Head of caudate nucleus (tissue), 42 donors: Measurements from ENCODE around the gene TST.
A peak's percentile ranks its signal among the peaks of the same experiment; 100 is the strongest.

Experiments
- DNase-seq, 42 donors: peaks; one replicate each; pipeline versions ENCODE4 v3.0.0 to v3.0.0-alpha.2; 2020 to 2021; ENCODE audit warnings: mixed read lengths in 7 of 42
- intact Hi-C: fragments of 100-400 bp; cut with DNase I; formaldehyde crosslinking; loops from one replicate; pipeline ENCODE4 v1.15.0; 2022

The TST gene

DNA sequence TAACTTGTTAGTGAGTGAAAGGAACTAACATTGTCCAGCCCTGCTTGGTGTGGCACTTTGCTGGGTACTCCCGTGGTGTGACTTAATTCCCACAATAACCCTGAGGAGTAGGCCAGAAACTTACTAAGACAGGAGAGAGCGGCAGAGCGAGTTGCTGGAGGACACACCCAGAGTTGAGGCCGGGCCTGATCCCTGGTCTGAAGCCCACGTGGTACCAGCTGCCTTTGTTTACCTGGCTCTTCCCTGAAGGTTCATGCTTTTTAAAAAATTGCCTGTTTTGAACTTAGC, 889 bp upstream of the TST start:
- intact Hi-C loops: no loop called here
- DNase-seq: peak in 10 of 42 donors; percentile 35 to 63 (median 46)

DNA sequence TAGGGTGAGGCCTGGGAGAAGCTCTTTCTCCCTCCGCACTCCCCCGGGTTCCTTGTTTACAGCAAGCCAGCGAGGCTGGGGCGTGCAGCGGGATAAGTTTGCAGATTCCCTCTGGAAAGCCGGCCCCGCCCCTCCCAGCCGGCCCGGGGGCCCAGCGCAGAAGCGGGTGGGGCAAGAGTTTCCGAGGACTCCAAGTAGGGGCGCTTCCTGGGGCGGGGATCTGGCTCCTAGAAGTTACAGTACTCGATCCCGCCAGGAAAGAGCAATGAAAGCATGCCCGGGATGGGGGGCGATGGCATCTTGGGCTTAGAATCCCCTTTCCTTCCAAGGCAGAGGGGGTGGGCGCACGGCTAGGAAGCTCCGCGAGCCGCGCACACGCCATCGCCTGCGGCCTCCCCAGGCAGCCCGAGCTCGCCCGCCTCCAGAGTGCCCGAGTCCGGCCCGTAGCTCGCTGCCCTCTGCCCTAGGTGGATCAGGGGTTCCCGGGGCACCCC, 385 bp downstream of the TST start:
- peak in 41 of 42 donors; percentile 30 to 81 (median 61) for DNase-seq
- intact Hi-C loops: no loop called here

GRCh38 chr22:37018086-37018814, 997 bp downstream of the TST start:
- peak in 1 of 42 donors; percentile 54 for DNase-seq
- intact Hi-C loops: no loop called here

- intact Hi-C loops: no loop called here
- peak in 4 of 42 donors; percentile 23 to 52 (median 46) for DNase-seq
Observed at GRCh38 chr22:37017356-37017755, 1.9 kb downstream of the TST start.

GRCh38 chr22:37016134-37016910, 2.9 kb downstream of the TST start:
- intact Hi-C loops: no loop called here
- peak in 7 of 42 donors; percentile 31 to 70 (median 47) for DNase-seq

- intact Hi-C loops: no loop called here
- DNase-seq: no peak
Observed at GRCh38 chr22:37015587-37015878, 3.7 kb downstream of the TST start.

- intact Hi-C loops: no loop called here
- no peak for DNase-seq
Observed at GRCh38 chr22:37014835-37015586, 4.2 kb downstream of the TST start.

DNA sequence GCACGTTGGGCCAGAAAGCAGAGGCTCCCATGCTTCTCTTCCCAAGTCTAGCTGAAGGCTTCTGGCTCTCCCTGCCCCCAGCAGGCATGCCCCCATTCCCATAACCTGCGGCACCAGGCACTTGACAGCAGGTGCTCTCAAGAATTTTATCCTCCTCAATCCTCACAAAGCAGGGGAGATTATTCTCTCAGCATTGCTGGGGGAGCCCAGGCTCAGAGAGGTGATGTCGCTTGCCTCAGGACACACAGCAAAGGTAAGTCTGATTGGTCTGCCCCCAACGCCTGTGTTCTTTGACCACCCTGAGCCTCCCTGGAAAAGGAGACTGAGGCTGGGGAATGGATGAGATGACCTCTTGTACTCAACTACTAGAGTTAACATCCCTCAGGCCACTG, 4.8 kb downstream of the TST start:
- intact Hi-C loops: no loop called here
- no peak for DNase-seq

DNA sequence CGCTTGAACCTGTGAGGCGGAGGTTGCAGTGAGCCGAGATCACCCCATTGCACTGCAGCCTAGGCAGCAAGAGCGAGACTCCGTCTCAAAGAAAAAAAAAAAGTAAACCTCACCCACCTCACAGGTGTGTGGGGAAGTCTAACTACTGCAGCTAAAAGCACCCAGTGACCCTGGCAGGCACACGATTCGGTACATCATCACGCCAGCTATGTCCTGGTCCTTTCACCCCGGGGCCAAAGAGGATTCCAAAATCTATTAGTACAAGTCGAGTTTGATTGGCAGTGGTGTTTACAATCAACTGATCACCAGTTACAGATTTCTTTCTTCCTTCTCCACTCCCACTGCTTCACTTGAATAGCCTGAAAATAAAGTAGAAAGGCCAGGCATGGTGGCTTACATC, 6.3 kb downstream of the TST start:
- DNase-seq: no peak
- intact Hi-C loops: no loop called here

DNA sequence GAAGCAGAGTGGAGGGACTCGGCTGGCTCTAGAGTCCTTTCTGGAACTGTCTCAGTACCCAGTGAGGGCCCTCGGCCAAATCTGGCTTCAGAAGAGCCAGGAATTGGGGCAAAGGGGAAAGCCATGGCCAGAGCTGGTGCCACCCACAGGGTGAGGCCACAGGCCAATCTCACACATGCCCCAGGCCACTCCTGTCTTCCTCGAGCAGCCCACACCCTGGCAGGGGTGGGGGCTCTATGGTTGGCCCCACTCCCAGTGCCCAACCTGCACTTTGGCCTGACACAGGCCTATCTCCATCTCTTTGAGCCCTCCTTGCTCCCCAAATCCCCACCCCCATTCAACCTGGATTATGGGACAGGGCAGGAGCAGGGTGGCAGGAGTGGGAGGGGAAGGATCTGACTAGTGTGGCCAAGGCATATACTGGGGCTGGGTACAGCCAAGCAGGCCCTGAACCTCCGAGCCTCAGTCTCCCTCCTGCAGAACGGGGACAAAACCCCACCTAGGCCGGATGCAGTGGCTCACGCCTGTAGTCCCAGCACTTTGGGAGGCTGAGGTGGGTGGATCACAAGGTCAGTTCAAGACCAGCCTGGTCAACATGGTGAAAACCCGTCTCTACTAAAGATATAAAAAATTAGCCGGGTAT, 6.9 kb downstream of the TST start:
- intact Hi-C loops: no loop called here
- peak in 15 of 42 donors; percentile 28 to 72 (median 56) for DNase-seq

DNA sequence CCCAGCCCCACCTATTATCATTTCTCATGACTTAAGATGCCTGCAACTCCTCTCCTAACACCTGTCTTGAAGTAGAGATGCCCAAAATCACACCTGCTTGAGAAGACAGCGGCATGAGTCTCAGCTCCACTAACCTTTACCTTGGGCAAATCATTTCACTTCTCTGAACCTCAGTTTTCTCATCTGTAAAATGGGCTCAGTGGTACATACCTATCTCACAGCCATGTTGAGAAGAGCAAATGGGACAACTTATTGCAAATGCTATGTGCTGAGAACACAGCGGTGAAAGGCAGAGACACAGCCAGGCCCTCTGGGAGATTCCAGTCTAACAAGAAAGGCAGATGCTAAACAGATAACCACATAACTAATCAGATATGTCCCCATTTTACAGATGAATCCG, 7.8 kb downstream of the TST start:
- no peak for DNase-seq
- intact Hi-C loops: no loop called here

GRCh38 chr22:37010976-37011375, 8.3 kb downstream of the TST start:
- DNase-seq: peak in 1 of 42 donors; percentile 15
- intact Hi-C loops: no loop called here

DNA sequence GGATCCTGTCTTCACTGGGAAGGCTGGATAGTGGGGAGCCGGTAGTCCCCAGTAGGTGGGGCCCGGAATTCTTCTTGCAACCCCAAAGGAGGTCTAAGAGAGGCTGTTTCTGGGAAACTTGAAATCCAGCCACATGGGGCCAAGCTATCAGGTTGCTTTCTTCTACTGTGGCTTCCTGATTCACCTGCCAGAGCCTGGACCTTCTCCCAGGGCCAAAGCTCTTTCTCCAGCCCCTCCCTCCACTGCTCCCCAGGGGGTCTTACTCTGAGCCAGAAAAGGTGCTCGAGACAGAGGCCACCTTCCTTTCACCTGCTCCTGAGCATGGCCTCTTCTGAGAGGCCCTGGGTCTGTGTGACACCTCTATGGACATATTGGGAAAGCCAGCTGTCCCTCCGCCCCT, 9.1 kb downstream of the TST start:
- DNase-seq: peak in 1 of 42 donors; percentile 15
- intact Hi-C loops: no loop called here

GRCh38 chr22:37009490-37009889, 9.8 kb downstream of the TST start:
- peak in 1 of 42 donors; percentile 7 for DNase-seq
- intact Hi-C loops: no loop called here

GRCh38 chr22:37008365-37008764, 10.9 kb downstream of the TST start:
- intact Hi-C loops: no loop called here
- peak in 1 of 42 donors; percentile 8 for DNase-seq

GRCh38 chr22:37007651-37008050, 11.6 kb downstream of the TST start:
- DNase-seq: peak in 1 of 42 donors; percentile 9
- intact Hi-C loops: no loop called here

DNA sequence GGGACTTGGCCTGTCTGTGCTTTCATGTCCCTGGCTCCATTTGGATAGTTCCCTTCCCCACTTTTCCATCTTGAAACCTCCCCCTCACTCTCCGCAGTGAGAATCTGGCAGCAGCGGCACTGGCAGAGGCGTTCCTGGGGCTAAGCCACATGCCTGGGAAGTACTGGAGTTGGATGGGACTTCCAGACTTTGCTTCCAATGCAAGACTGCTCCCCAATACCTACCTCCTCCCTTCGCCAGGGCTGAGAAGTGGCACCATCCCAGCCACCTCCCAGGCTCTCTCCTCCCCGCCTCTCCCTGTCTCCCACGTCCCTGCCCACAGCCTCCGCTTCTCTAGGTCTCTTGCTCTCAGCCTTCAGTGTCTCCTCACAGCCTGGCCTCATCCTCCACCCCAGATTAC, 16.6 kb downstream of the TST start:
- intact Hi-C loops: no loop called here
- peak in 9 of 42 donors; percentile 26 to 54 (median 33) for DNase-seq

- DNase-seq: peak in 1 of 42 donors; percentile 11
- intact Hi-C loops: no loop called here
Observed at GRCh38 chr22:37001826-37002225, 17.4 kb downstream of the TST start.

- intact Hi-C loops: no loop called here
- DNase-seq: peak in 1 of 42 donors; percentile 7
Observed at GRCh38 chr22:37000676-37001534, 18.3 kb downstream of the TST start.
